Panc1 (cell line): Measurements from ENCODE around the gene CLEC16A. TPM values are rescaled to one million over a fixed set of nuclear protein-coding genes. Genes with fewer than 3 reads are reported as not detected.

Source experiments
- ATAC-seq: fragments of 200-7000 bp; cut with Tn5 transposase; 2 replicates; pipeline ENCODE4 v1.9.1; 2020; ENCODE audit warnings: mild to moderate bottlenecking, moderate library complexity
- BruUV-seq: library from RNA; stranded (reverse); fragments of 400-500 nt; replicated peaks from 2 replicates; lab custom pipeline; 2021; lab: Mats Ljungman, UMichigan
- CTCF ChIA-PET: fragments of 300-600 bp; sonication (Branson Sonifier 250); formaldehyde crosslinking; loops from one replicate; lab custom pipeline; 2022; ENCODE audit warnings: antibody characterized with exemption; lab: Charles Lee
- POLR2A ChIA-PET: fragments of 300-600 bp; sonication (Branson Sonifier 250); formaldehyde crosslinking; loops from one replicate; lab custom pipeline; 2022; ENCODE audit warnings: antibody characterized with exemption; lab: Charles Lee
- DNase-seq: peaks from one replicate; pipeline ENCODE4 v3.0.0-alpha.2; 2010; ENCODE audit warnings: low read depth, low spot score
- H3K27ac ChIP-seq: 2 replicates; pipeline ENCODE4 v1.5.1; 2011; ENCODE audit warnings: mild to moderate bottlenecking, low read length, inconsistent platforms
- H3K27me3 ChIP-seq: fragments of 200-500 bp; sonication (Bioruptor generic); 2 replicates; pipeline ENCODE4 v1.6.0; 2014; ENCODE audit warnings: low read length, inconsistent platforms; ENCODE audit not compliant: control insufficient read depth, insufficient read depth
- H3K36me3 ChIP-seq: fragments of 200-500 bp; sonication (Bioruptor generic); 2 replicates; pipeline ENCODE4 v1.5.1; 2014; ENCODE audit warnings: inconsistent platforms, mild to moderate bottlenecking, low read length, moderate library complexity; ENCODE audit not compliant: control insufficient read depth, insufficient read depth
- H3K4me1 ChIP-seq: 2 replicates; pipeline ENCODE4 v1.5.1; 2011; ENCODE audit warnings: inconsistent platforms, mild to moderate bottlenecking, low read length, moderate library complexity; ENCODE audit not compliant: control insufficient read depth, insufficient read depth
- H3K4me3 ChIP-seq, 2 experiments: 2 replicates each; pipeline ENCODE4 v1.5.1; 2011 to 2012; ENCODE audit warnings: low read depth in 2 of 2, low read length in 2 of 2, mild to moderate bottlenecking in 2 of 2, inconsistent platforms in 1 of 2, moderate library complexity in 1 of 2
- H3K9me3 ChIP-seq: fragments of 200-500 bp; sonication (Bioruptor generic); 2 replicates; pipeline ENCODE4 v1.5.1; 2014; ENCODE audit warnings: low read depth, mild to moderate bottlenecking, inconsistent platforms, low read length, moderate library complexity; ENCODE audit not compliant: control insufficient read depth, insufficient read depth
- POLR2AphosphoS5 ChIP-seq: IDR thresholded peaks from 2 replicates; pipeline ENCODE4 v1.6.1; 2012; ENCODE audit warnings: mild to moderate bottlenecking, low read depth, low read length, moderate library complexity
- SIN3A ChIP-seq: IDR thresholded peaks from 2 replicates; pipeline ENCODE4 v1.6.1; 2012; ENCODE audit warnings: low read depth, mild to moderate bottlenecking, low read length, moderate library complexity, borderline replicate concordance; ENCODE audit not compliant: insufficient read depth
- TCF7L2 ChIP-seq: IDR thresholded peaks from 2 replicates; pipeline ENCODE4 v1.6.1; 2011; ENCODE audit warnings: mild to moderate bottlenecking, low read depth, low read length, inconsistent platforms
- in situ Hi-C: cut with HindIII; loops from 2 replicates; pipeline ENCODE4 v1.10.0; 2016; ENCODE audit warnings: low sequenced_read_pairs, low pct_unique_long_range_greater_than_20kb
- intact Hi-C: fragments of 100-400 bp; cut with micrococcal nuclease; formaldehyde crosslinking; loops from one replicate; pipeline ENCODE4 v1.10.0; 2022; ENCODE audit not compliant: unreplicated experiment
- total RNA-seq: library from RNA; stranded (reverse); gene quantifications from one replicate; pipeline ENCODE4 v1.2.1, GENCODE V29; 2021; ENCODE audit not compliant: unreplicated experiment
- TF ChIP-seq, protein P1 (sequence below): fragments of 450-650 bp; IDR thresholded peaks from 2 replicates; pipeline ENCODE4 v1.5.1; 2017; ENCODE audit warnings: mild to moderate bottlenecking
- TF ChIP-seq, protein P2 (sequence below), 2 experiments: IDR thresholded peaks; 2 replicates each; pipeline ENCODE4 v1.6.1; 2011 to 2012; ENCODE audit warnings: low read depth in 2 of 2, control low read depth in 1 of 2, low read length in 1 of 2, mild to moderate bottlenecking in 1 of 2, moderate library complexity in 1 of 2; ENCODE audit not compliant: insufficient read depth in 1 of 2

The CLEC16A gene
- total RNA-seq, 1 experiment from 2014 or later = 21.0 TPM

- TF ChIP-seq, protein P1, sequence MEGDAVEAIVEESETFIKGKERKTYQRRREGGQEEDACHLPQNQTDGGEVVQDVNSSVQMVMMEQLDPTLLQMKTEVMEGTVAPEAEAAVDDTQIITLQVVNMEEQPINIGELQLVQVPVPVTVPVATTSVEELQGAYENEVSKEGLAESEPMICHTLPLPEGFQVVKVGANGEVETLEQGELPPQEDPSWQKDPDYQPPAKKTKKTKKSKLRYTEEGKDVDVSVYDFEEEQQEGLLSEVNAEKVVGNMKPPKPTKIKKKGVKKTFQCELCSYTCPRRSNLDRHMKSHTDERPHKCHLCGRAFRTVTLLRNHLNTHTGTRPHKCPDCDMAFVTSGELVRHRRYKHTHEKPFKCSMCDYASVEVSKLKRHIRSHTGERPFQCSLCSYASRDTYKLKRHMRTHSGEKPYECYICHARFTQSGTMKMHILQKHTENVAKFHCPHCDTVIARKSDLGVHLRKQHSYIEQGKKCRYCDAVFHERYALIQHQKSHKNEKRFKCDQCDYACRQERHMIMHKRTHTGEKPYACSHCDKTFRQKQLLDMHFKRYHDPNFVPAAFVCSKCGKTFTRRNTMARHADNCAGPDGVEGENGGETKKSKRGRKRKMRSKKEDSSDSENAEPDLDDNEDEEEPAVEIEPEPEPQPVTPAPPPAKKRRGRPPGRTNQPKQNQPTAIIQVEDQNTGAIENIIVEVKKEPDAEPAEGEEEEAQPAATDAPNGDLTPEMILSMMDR = no peak
- TF ChIP-seq, protein P2, sequence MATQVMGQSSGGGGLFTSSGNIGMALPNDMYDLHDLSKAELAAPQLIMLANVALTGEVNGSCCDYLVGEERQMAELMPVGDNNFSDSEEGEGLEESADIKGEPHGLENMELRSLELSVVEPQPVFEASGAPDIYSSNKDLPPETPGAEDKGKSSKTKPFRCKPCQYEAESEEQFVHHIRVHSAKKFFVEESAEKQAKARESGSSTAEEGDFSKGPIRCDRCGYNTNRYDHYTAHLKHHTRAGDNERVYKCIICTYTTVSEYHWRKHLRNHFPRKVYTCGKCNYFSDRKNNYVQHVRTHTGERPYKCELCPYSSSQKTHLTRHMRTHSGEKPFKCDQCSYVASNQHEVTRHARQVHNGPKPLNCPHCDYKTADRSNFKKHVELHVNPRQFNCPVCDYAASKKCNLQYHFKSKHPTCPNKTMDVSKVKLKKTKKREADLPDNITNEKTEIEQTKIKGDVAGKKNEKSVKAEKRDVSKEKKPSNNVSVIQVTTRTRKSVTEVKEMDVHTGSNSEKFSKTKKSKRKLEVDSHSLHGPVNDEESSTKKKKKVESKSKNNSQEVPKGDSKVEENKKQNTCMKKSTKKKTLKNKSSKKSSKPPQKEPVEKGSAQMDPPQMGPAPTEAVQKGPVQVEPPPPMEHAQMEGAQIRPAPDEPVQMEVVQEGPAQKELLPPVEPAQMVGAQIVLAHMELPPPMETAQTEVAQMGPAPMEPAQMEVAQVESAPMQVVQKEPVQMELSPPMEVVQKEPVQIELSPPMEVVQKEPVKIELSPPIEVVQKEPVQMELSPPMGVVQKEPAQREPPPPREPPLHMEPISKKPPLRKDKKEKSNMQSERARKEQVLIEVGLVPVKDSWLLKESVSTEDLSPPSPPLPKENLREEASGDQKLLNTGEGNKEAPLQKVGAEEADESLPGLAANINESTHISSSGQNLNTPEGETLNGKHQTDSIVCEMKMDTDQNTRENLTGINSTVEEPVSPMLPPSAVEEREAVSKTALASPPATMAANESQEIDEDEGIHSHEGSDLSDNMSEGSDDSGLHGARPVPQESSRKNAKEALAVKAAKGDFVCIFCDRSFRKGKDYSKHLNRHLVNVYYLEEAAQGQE (IDR thresholded peaks at IDR 0.05; ENCODE audit: insufficient read depth in 1 of 2, low read depth in 2 of 2, low read length in 1 of 2) = no peak
- TF ChIP-seq POLR2AphosphoS5 (no peak), TCF7L2 (no peak), SIN3A (no peak)
- POLR2A ChIA-PET = interaction anchor here (0.6 kb wide), 1 partner anchor 1724 kb away, joined by 8 read pairs; no protein-coding TSS in a partner anchor
- Histone ChIP-seq H3K9me3 (no peaks in the 10 kb centered on the region), H3K27ac (no peak overlapping the region), H3K4me3 (no peak overlapping the region), H3K27me3 (no peaks in the 10 kb centered on the region), H3K36me3 (no peaks in the 10 kb centered on the region), H3K4me1 (no peaks in the 10 kb centered on the region; the same call in 1 of the 2 replicates)
- CTCF ChIA-PET = no interaction called here
- no TSS peak for BruUV-seq
- intact Hi-C loops (no loop called here), in situ Hi-C loops (no loop called here)
- ATAC-seq (no peak), DNase-seq (no peak)
Measured at GRCh38 chr16:11164482-11165270, 220.3 kb downstream of the CLEC16A start.

GRCh38 chr16:11165349-11165748 is 221.0 kb downstream of the CLEC16A start:
- DNase-seq (no peak), ATAC-seq (no peak)
- no TSS peak for BruUV-seq
- ChIA-PET CTCF (no interaction called here), POLR2A (no interaction called here)
- TF ChIP-seq POLR2AphosphoS5 (no peak), TCF7L2 (no peak), SIN3A (no peak)
- TF ChIP-seq, protein P1 = no peak
- TF ChIP-seq, protein P2 (IDR thresholded peaks at IDR 0.05; ENCODE audit: insufficient read depth in 1 of 2, low read depth in 2 of 2, low read length in 1 of 2) = no peak
- intact Hi-C loops (no loop called here), in situ Hi-C loops (no loop called here)
- H3K27me3 ChIP-seq = no peaks in the 10 kb centered on the region
- H3K27ac ChIP-seq = no peak overlapping the region
- H3K4me1 ChIP-seq = no peaks in the 10 kb centered on the region; the same call in 1 of the 2 replicates
- no peaks in the 10 kb centered on the region for H3K9me3 ChIP-seq
- no peak overlapping the region for H3K4me3 ChIP-seq
- no peaks in the 10 kb centered on the region for H3K36me3 ChIP-seq
